SK-N-MC (cell line): ENCODE results near the gene SUCLA2.

Experiments used
- EZH2 ChIP-seq: fragments of 200-600 bp; sonication (generic); IDR thresholded peaks from one replicate; pipeline ENCODE4 v1.6.1; 2017; ENCODE audit warnings: antibody characterized with exemption
- FOXP2 ChIP-seq: optimal IDR thresholded peaks from 2 replicates; pipeline ENCODE3; 2011; ENCODE audit warnings: mild to moderate bottlenecking, moderate library complexity; ENCODE audit not compliant: insufficient read depth; ENCODE audit errors: extremely low read length, control extremely low read depth
- POLR2AphosphoS5 ChIP-seq: IDR thresholded peaks from 2 replicates; pipeline ENCODE4 v1.6.1; 2012; ENCODE audit warnings: mild to moderate bottlenecking, low read depth, low read length, borderline replicate concordance

DNA sequence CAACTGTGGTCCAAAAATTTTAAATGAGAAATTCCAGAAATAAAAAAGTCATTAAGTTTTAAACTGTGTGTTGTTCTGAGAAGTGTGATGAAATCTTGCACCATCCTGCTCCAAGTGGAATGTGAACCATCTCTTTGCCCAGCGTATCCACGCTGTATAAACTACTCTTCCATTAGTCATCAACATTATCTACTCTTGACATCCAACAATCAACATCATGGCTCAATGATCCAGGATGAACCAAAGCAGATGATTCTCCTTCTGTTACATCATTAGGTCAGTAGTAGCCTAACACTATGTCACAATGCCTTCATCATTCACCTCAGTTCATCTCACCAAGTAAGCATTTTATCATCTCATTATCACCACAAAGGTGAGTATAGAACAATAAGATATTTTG is 55.3 kb downstream of the SUCLA2 start:
- TF ChIP-seq EZH2 (no peak), FOXP2 (no peak), POLR2AphosphoS5 (no peak)
